SK-N-SH (cell line): Measurements from ENCODE around the gene ITIH5.

Experiments
- EP300 ChIP-seq, 2 experiments: IDR thresholded peaks; 2 replicates each; pipeline versions ENCODE4 v1.4.0 to v1.6.1; 2012; ENCODE audit warnings: borderline replicate concordance in 1 of 2, low read depth in 1 of 2, low read length in 1 of 2
- MAX ChIP-seq: IDR thresholded peaks from 2 replicates; pipeline ENCODE4 v1.4.0; 2012; ENCODE audit warnings: low read depth
- PBX3 ChIP-seq: IDR thresholded peaks from 2 replicates; pipeline ENCODE4; 2012
- RFX5 ChIP-seq: IDR thresholded peaks from 2 replicates; pipeline ENCODE4 v1.6.1; 2012; ENCODE audit warnings: mild to moderate bottlenecking, improper control_type of control experiment, low read length
- SMC3 ChIP-seq: IDR thresholded peaks from 2 replicates; pipeline ENCODE4 v1.6.1; 2012; ENCODE audit warnings: low read depth, low read length, improper control_type of control experiment

GRCh38 chr10:7625009-7625408, 41.8 kb downstream of the ITIH5 start:
- no peak for TF ChIP-seq EP300 (IDR thresholded peaks at IDR 0.05; ENCODE audit: borderline replicate concordance in 1 of 2, low read depth in 1 of 2, low read length in 1 of 2)
- TF ChIP-seq RFX5, result no peak
- TF ChIP-seq SMC3, result no peak
- no peak for TF ChIP-seq PBX3
- TF ChIP-seq MAX, result no peak
